22Rv1 (cell line): ENCODE data around the gene KPRP.

Source experiments
- H3K27ac ChIP-seq: fragments of 450-650 bp; 2 replicates; pipeline ENCODE4 v1.5.1; 2017
- ZFX ChIP-seq: fragments of 450-650 bp; IDR thresholded peaks from 2 replicates; pipeline ENCODE4 v1.6.1; 2017; ENCODE audit warnings: antibody characterized with exemption, borderline replicate concordance
- TF ChIP-seq, protein P1 (sequence below): fragments of 450-650 bp; IDR thresholded peaks from 2 replicates; pipeline ENCODE4 v1.5.1; 2017; ENCODE audit warnings: mild to moderate bottlenecking

Gene KPRP

DNA sequence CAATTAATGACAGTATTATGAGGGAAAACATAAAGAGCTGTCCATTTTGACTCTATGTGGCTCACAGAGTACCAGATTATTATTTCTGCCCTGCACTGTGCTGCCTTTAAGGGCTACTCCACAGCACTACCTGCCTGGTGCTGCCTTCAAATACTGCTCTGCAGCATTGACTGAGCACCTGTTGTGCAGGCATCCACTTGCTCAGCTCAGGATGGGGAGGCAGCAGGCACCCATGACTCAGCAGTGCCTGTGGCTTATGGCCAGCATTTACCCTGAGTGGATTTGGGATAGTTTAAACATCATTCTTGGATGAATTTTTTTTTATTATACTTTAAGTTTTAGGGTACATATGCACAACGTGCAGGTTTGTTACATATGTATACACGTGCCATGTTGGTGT, 953 bp upstream of the KPRP start:
- TF ChIP-seq ZFX = no peak
- no peak overlapping the region for H3K27ac ChIP-seq

DNA sequence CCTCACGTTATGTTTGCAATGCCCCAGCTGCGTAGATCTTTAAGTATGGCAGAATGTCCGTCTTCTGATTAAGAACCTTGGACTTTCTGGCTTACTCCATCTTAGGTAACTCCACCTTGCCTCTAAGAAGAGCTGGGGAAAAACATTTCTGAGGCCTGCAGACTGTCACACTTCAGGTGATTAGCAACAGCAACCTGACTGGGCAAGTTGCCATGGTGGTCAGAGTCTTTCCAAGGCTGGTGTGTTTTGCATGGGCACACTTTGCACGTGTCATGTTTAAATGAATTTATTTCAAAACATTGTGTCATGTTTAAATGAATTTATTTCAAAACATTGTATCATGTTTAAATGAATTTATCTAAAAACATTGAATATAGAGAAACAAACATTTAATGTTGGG, 811 bp downstream of the KPRP start:
- no peak overlapping the region for H3K27ac ChIP-seq
- TF ChIP-seq, protein P1, sequence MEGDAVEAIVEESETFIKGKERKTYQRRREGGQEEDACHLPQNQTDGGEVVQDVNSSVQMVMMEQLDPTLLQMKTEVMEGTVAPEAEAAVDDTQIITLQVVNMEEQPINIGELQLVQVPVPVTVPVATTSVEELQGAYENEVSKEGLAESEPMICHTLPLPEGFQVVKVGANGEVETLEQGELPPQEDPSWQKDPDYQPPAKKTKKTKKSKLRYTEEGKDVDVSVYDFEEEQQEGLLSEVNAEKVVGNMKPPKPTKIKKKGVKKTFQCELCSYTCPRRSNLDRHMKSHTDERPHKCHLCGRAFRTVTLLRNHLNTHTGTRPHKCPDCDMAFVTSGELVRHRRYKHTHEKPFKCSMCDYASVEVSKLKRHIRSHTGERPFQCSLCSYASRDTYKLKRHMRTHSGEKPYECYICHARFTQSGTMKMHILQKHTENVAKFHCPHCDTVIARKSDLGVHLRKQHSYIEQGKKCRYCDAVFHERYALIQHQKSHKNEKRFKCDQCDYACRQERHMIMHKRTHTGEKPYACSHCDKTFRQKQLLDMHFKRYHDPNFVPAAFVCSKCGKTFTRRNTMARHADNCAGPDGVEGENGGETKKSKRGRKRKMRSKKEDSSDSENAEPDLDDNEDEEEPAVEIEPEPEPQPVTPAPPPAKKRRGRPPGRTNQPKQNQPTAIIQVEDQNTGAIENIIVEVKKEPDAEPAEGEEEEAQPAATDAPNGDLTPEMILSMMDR = no peak
- TF ChIP-seq ZFX = no peak

DNA sequence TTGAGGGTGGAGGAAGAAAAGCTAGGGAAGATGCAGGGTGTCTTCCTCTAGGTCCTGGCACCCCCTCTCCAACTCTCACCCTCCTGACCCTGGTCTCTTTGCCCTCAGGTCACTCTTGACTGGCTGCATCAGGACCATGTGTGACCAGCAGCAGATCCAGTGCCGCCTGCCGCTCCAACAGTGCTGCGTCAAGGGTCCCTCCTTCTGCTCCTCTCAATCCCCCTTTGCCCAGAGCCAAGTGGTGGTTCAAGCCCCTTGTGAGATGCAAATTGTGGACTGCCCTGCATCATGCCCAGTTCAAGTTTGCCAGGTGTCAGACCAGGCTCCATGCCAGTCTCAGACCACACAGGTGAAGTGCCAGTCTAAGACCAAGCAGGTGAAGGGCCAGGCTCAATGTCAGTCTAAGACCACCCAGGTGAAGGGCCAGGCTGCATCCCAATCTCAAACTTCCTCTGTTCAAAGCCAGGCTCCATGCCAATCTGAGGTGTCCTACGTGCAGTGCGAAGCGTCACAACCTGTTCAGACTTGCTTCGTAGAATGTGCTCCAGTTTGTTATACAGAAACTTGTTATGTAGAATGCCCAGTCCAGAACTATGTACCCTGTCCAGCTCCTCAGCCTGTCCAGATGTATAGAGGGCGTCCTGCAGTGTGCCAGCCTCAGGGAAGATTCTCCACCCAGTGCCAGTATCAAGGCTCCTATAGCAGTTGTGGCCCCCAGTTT, 1.8 kb downstream of the KPRP start:
- TF ChIP-seq, protein P1 = no peak
- no peak for TF ChIP-seq ZFX
- H3K27ac ChIP-seq = no peak overlapping the region

DNA sequence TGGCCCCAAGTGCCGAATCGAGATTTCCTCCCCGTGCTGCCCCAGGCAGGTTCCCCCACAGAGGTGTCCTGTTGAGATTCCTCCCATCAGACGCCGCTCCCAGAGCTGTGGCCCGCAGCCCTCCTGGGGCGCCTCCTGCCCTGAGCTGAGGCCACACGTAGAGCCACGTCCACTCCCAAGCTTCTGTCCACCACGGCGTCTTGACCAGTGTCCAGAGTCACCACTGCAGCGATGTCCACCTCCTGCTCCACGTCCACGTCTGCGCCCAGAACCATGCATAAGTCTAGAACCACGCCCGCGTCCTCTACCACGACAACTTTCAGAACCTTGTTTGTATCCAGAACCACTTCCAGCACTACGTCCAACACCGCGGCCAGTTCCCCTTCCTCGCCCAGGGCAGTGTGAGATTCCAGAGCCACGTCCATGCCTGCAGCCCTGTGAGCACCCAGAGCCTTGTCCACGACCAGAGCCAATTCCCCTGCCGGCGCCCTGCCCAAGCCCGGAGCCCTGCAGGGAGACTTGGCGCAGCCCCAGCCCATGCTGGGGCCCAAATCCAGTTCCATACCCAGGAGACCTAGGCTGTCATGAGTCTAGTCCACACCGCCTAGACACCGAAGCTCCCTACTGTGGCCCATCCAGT, 2.8 kb downstream of the KPRP start:
- H3K27ac ChIP-seq = no peak overlapping the region
- no peak for TF ChIP-seq ZFX

DNA sequence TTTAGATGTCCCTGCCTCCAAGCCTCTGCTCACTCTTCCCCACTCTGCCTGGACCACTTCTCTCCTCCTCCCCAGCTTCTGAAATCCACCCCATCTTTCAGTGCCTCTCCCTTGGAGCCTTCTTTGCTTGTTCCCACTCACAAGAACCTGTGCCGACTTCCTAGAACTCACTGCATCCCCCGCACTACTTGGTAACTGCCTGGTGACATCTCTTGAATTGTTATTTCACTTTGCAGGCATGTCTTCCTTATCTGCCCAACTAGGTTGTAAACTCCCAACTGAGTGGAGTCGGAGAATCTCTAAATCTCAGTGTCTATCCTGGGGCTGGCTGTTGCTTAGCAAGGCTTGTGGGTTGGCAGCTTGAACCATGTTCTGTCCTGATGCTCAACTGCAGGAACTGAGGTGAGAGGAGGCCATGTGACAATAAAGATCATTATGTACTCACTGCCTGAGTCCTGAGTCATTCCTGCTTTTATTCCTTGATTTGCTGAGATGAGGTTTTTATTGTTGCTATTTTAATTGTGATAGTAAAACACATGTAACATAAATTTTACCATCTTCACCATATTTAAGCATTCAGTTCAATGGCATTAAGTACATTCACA, 3.9 kb downstream of the KPRP start:
- no peak overlapping the region for H3K27ac ChIP-seq
- no peak for TF ChIP-seq ZFX
- TF ChIP-seq, protein P1 = no peak

DNA sequence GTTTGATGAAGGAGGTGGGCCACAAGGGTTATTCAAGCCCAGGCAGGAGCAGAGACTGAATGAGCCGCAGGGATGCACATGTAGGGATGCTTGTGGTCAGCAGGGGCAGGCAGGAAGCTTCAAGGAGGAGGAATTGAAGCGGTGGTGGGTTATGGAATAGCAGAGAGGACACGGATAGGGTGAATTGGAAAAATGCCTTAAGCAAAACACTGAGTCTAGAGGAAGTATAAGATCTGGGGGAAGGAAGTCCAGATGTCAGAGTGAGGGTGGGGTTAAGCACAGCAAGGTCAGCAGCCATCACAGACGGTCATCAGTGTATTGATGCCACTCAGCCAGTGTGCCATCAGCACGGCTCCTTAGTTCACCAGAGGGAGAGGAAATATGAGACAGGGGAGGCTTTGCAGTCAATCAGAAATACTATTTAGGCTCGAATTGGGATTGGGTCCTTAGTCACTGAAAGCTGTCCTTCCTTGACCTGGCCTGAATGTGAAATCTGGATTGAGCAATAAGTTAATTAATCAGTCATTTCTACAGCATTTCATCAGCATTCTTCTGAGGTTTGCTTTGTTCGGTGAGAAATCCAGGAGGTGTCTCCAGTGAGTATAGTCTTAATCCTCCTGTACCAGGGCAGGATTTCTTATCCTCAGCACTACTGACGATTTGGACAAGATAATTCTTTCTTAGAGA, 11.2 kb downstream of the KPRP start:
- TF ChIP-seq, protein P1 = no peak
- TF ChIP-seq ZFX = no peak
- no peak overlapping the region for H3K27ac ChIP-seq

DNA sequence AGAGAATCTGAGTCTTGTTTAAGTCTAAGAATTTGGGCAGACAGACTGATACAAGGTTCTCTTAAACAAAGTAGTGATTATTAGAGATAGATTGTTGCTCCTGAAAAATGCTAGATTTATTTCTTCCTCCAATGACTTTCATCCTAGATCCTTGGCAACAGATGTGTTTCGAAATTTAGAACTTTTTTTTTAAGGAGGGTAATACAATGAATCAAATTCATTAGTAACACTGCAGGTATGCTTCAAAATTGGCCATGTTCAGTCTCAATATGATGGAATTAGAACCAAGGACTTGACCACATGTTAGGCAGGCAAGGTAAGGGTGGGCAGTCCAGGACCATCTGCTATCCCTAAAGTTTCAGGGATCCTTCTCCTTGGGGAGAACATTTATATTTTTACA, 12.6 kb downstream of the KPRP start:
- TF ChIP-seq ZFX = no peak
- TF ChIP-seq, protein P1 = no peak

DNA sequence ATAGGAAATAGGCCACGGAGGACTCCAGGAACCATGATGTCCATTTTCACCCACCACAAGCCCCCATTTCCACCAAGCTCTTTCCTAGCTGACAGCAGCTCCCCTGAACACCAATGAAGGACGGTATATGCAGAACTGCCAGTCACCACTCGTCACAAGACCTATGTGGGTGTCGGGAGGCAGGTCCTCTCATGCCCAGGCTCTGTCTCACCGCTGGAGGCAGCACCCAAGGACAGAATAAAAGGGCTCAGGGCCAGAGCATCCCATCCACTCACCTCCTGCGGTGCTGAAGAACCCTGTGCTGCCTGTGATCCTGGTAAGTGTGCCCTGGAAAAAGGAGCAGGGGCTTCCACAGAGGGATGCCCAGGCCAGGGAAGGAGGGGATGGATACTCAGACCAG, 17.1 kb downstream of the KPRP start, which contains the start of gene LCE1F:
LCE1F (plus strand) TSS at position 266 of the 400 bp plus-strand sequence. CDS start 1,232 bp downstream, outside the sequence.
- TF ChIP-seq, protein P1 = no peak
- TF ChIP-seq ZFX = no peak
- H3K27ac ChIP-seq = no peak within 1 kb of the TSS

More for the DNA sequence above, 12.6 kb downstream of the KPRP start:
- H3K27ac ChIP-seq = no peak overlapping the region
